ENCODE data around the gene KIF3A.

Gene KIF3A

GRCh38 chr5:132744659-132745058 lies 7.3 kb upstream of the KIF3A start:
- H3F3A ChIP-seq (ENCODE audit: control insufficient read depth, insufficient read depth): no peaks in the 10 kb centered on the region

GRCh38 chr5:132742626-132743025 lies 5.3 kb upstream of the KIF3A start:
- Histone ChIP-seq H3K9me2 (replicated peaks; ENCODE audit: control insufficient read depth, low read length) (no peaks in the 10 kb centered on the region), H3K4me3 (ENCODE audit: low read length) (no peak overlapping the region), H3K4me2 (ENCODE audit: low read length) (no peak overlapping the region), H3K27ac (ENCODE audit: low read depth, low read length) (no peak overlapping the region), H3K36me3 (ENCODE audit: control insufficient read depth, low read length) (no peaks in the 10 kb centered on the region), H3K27me3 (ENCODE audit: control insufficient read depth, low read length) (peaks cover 30% of the 10 kb centered on the region), H3K79me2 (ENCODE audit: control insufficient read depth, low read length) (no peaks in the 10 kb centered on the region), H3F3A (ENCODE audit: control insufficient read depth, insufficient read depth) (no peaks in the 10 kb centered on the region), H4K20me1 (ENCODE audit: control insufficient read depth, insufficient read depth, low read depth, low read length) (no peaks in the 10 kb centered on the region), H3K9me3 (ENCODE audit: control insufficient read depth, insufficient read depth, low read length) (no peaks in the 10 kb centered on the region), H3K4me1 (ENCODE audit: control insufficient read depth, low read length) (peaks cover 16% of the 10 kb centered on the region)
- TF ChIP-seq EZH2phosphoT487 (IDR thresholded peaks at IDR 0.05; ENCODE audit: borderline replicate concordance, low read length) (no peak), CTCF (IDR thresholded peaks at IDR 0.05; ENCODE audit: low read depth, low read length, poor library complexity, severe bottlenecking) (no peak)

More at GRCh38 chr5:132744659-132745058, 7.3 kb upstream of the KIF3A start:
- peaks cover 48% of the 10 kb centered on the region for H3K27me3 ChIP-seq (ENCODE audit: control insufficient read depth, low read length)
- TF ChIP-seq CTCF (IDR thresholded peaks at IDR 0.05; ENCODE audit: low read depth, low read length, poor library complexity, severe bottlenecking) (no peak), EZH2phosphoT487 (IDR thresholded peaks at IDR 0.05; ENCODE audit: borderline replicate concordance, low read length) (no peak)
- peaks cover 10% of the 10 kb centered on the region for H3K4me1 ChIP-seq (ENCODE audit: control insufficient read depth, low read length)
- no peaks in the 10 kb centered on the region for H4K20me1 ChIP-seq (ENCODE audit: control insufficient read depth, insufficient read depth, low read depth, low read length)
- no peaks in the 10 kb centered on the region for H3K79me2 ChIP-seq (ENCODE audit: control insufficient read depth, low read length)
- H3K9me3 ChIP-seq (ENCODE audit: control insufficient read depth, insufficient read depth, low read length): no peaks in the 10 kb centered on the region
- no peaks in the 10 kb centered on the region for H3K9me2 ChIP-seq (replicated peaks; ENCODE audit: control insufficient read depth, low read length)
- no peak overlapping the region for H3K4me3 ChIP-seq (ENCODE audit: low read length)
- no peak overlapping the region for H3K4me2 ChIP-seq (ENCODE audit: low read length)
- H3K27ac ChIP-seq (ENCODE audit: low read depth, low read length): no peak overlapping the region
- H3K36me3 ChIP-seq (ENCODE audit: control insufficient read depth, low read length): no peaks in the 10 kb centered on the region

GRCh38 chr5:132742158-132742557 lies 4.8 kb upstream of the KIF3A start:
- no peaks in the 10 kb centered on the region for H3K36me3 ChIP-seq (ENCODE audit: control insufficient read depth, low read length)
- TF ChIP-seq CTCF (IDR thresholded peaks at IDR 0.05; ENCODE audit: low read depth, low read length, poor library complexity, severe bottlenecking): no peak
- TF ChIP-seq EZH2phosphoT487 (IDR thresholded peaks at IDR 0.05; ENCODE audit: borderline replicate concordance, low read length): no peak

More at GRCh38 chr5:132742158-132742557, 4.8 kb upstream of the KIF3A start:
- Histone ChIP-seq H3K4me3 (ENCODE audit: low read length) (no peak overlapping the region), H3K79me2 (ENCODE audit: control insufficient read depth, low read length) (no peaks in the 10 kb centered on the region), H3F3A (ENCODE audit: control insufficient read depth, insufficient read depth) (no peaks in the 10 kb centered on the region), H4K20me1 (ENCODE audit: control insufficient read depth, insufficient read depth, low read depth, low read length) (no peaks in the 10 kb centered on the region), H3K4me2 (ENCODE audit: low read length) (no peak overlapping the region), H3K27ac (ENCODE audit: low read depth, low read length) (no peak overlapping the region), H3K9me3 (ENCODE audit: control insufficient read depth, insufficient read depth, low read length) (no peaks in the 10 kb centered on the region), H3K9me2 (replicated peaks; ENCODE audit: control insufficient read depth, low read length) (no peaks in the 10 kb centered on the region), H3K4me1 (ENCODE audit: control insufficient read depth, low read length) (peaks cover 12% of the 10 kb centered on the region), H3K27me3 (ENCODE audit: control insufficient read depth, low read length) (peaks cover 26% of the 10 kb centered on the region)
